AG04450 (cell line): Measurements from ENCODE around the gene MN1. TPM values are rescaled to one million over a fixed set of nuclear protein-coding genes. Genes with fewer than 3 reads are reported as not detected.

ENCODE experiments used
- CTCF ChIA-PET: fragments of 300-600, 350-600 bp; formaldehyde crosslinking; extraction: SDS; loops from one replicate; lab custom pipeline; 2022; ENCODE audit warnings: antibody characterized with exemption, inconsistent platforms; lab: Charles Lee
- POLR2A ChIA-PET: fragments of 350-600 bp; formaldehyde crosslinking; extraction: SDS; loops from one replicate; lab custom pipeline; 2021; ENCODE audit warnings: antibody characterized with exemption, inconsistent platforms; lab: Yijun Ruan, JAX
- DNase-seq: peaks from one replicate; pipeline ENCODE4 v3.0.0-alpha.2; 2011; ENCODE audit warnings: low read depth, low spot score
- H3K27ac ChIP-seq: one replicate; pipeline ENCODE4 v1.5.1; 2012; ENCODE audit warnings: low read depth, low read length, control low read depth
- H3K27me3 ChIP-seq: one replicate; pipeline ENCODE4 v1.6.0; 2012; ENCODE audit warnings: low read length; ENCODE audit not compliant: control insufficient read depth, insufficient read depth
- H3K4me3 ChIP-seq: 2 replicates; pipeline ENCODE4 v1.5.1; 2011; ENCODE audit warnings: mild to moderate bottlenecking, low read depth, low read length, control low read depth
- H3K9me3 ChIP-seq: 2 replicates; pipeline ENCODE4 v1.5.1; 2012; ENCODE audit warnings: low read length; ENCODE audit not compliant: control insufficient read depth, insufficient read depth
- CTCF ChIP-seq: IDR thresholded peaks from 2 replicates; pipeline ENCODE4 v1.5.1; 2011; ENCODE audit warnings: low read depth, low read length, control low read depth, inconsistent platforms
- polyA plus RNA-seq: library from polyadenylated mRNA; depleted of rRNA; stranded (reverse); fragments of >200 nt; gene quantifications from 2 replicates; pipeline ENCODE4 v1.2.3, GENCODE V29; 2011

MN1 gene
- polyA plus RNA-seq, 1 experiment: 2.7 TPM

DNA sequence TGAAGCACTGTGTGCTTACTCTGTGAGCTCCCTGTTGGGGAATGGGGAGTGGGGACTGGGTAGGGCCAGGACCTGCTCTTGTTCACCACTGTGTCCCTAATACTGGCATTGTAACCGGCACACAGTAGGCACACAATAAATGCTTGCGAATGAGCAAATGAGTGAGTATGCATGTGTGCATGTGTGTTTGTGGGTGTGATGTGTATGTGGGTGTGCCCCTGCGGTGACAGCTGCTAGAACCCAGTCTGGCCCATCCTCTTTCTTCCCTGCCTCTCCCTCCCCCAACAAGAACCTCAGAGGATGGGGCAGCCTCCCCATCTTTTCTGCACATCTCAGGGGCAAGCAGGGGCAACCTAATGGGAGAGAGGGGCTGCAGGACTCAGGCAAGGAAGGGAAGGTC lies 90.5 kb downstream of the MN1 start:
- no peak for TF ChIP-seq CTCF
- Histone ChIP-seq H3K27me3 (peaks cover 14% of the 10 kb centered on the region), H3K9me3 (peaks cover 8% of the 10 kb centered on the region), H3K27ac (no peak overlapping the region), H3K4me3 (no peak overlapping the region)
- ChIA-PET CTCF (no interaction called here), POLR2A (no interaction called here)
- DNase-seq: no peak

- no peak overlapping the region for H3K4me3 ChIP-seq
- CTCF ChIA-PET: no interaction called here
- peaks cover 13% of the 10 kb centered on the region for H3K27me3 ChIP-seq
- no peak for DNase-seq
- H3K9me3 ChIP-seq: peaks cover 1% of the 10 kb centered on the region; the same call in 1 of the 2 replicates
- TF ChIP-seq CTCF: no peak
- POLR2A ChIA-PET: no interaction called here
- H3K27ac ChIP-seq: no peak overlapping the region
Measured at GRCh38 chr22:27709919-27710675, 91.5 kb downstream of the MN1 start.

GRCh38 chr22:27706489-27706888 lies 95.1 kb downstream of the MN1 start:
- no peak for DNase-seq
- TF ChIP-seq CTCF: no peak
- peaks cover 6% of the 10 kb centered on the region for H3K9me3 ChIP-seq
- H3K27ac ChIP-seq: no peak overlapping the region
- H3K27me3 ChIP-seq: peaks cover 11% of the 10 kb centered on the region
- ChIA-PET CTCF (no interaction called here), POLR2A (no interaction called here)
- H3K4me3 ChIP-seq: no peak overlapping the region

- Histone ChIP-seq H3K27ac (no peak overlapping the region), H3K9me3 (peaks cover 6% of the 10 kb centered on the region), H3K27me3 (peaks cover 15% of the 10 kb centered on the region), H3K4me3 (no peak overlapping the region)
- TF ChIP-seq CTCF: no peak
- no peak for DNase-seq
- CTCF ChIA-PET: no interaction called here
- POLR2A ChIA-PET: no interaction called here
Measured at GRCh38 chr22:27705408-27706080, 96.0 kb downstream of the MN1 start.

DNA sequence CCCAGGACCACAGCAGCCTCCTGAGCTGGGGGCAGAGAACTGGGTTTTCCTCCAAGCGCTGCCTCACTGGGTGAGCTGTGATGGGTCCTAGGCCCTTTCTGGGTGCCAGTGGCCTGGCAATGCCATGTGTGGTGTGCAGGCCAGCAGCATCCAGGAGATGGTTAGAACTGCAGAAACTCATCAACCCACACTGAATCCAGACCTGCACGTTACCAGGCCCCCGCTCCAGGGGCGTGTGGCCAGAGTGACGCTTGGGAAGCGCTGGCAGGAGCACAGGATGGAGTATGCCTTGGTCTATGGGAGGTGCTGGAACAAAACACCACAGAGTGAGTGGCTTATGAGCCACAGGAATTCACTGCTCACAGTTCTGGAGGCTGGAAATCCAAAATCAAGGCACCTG lies 97.0 kb downstream of the MN1 start:
- Histone ChIP-seq H3K9me3 (peaks cover 6% of the 10 kb centered on the region), H3K4me3 (no peak overlapping the region), H3K27me3 (peaks cover 11% of the 10 kb centered on the region), H3K27ac (no peak overlapping the region)
- CTCF ChIA-PET: no interaction called here
- no peak for TF ChIP-seq CTCF
- POLR2A ChIA-PET: no interaction called here
- DNase-seq: no peak
